MCF 10A (cell line): ENCODE results near the gene TMEM63A. TPM values are rescaled to one million over a fixed set of nuclear protein-coding genes. Genes with fewer than 3 reads are reported as not detected.

Experiments used
- BruUV-seq: library from RNA; stranded (reverse); fragments of 400-500 nt; replicated peaks from 2 replicates; lab custom pipeline; 2021; lab: Mats Ljungman, UMichigan
- CTCF ChIA-PET: fragments of 300-600 bp; sonication (Branson Sonifier 250); formaldehyde crosslinking; extraction: SDS; loops from one replicate; lab custom pipeline; 2021; ENCODE audit warnings: antibody characterized with exemption, inconsistent platforms; lab: Yijun Ruan, JAX
- POLR2A ChIA-PET: fragments of 300-600, 350-650 bp; sonication (Branson Sonifier 250); formaldehyde crosslinking; extraction: SDS; loops from one replicate; lab custom pipeline; 2020; ENCODE audit warnings: antibody characterized with exemption, inconsistent platforms; lab: Yijun Ruan, JAX
- DNase-seq: peaks from one replicate; pipeline ENCODE4 v3.0.0-alpha.2; 2018; ENCODE audit not compliant: unreplicated experiment
- H3K27ac Mint-ChIP-seq: one replicate; pipeline ENCODE4 v1.8.0; 2022; ENCODE audit warnings: mild to moderate bottlenecking, low read depth, mixed read lengths; ENCODE audit not compliant: unreplicated experiment
- H3K27me3 Mint-ChIP-seq: one replicate; pipeline ENCODE4 v1.8.0; 2022; ENCODE audit warnings: mixed read lengths; ENCODE audit not compliant: insufficient read depth, unreplicated experiment
- H3K36me3 Mint-ChIP-seq: one replicate; pipeline ENCODE4 v1.8.0; 2022; ENCODE audit warnings: mild to moderate bottlenecking, moderate library complexity, mixed read lengths; ENCODE audit not compliant: insufficient read depth, unreplicated experiment
- H3K4me1 Mint-ChIP-seq: one replicate; pipeline ENCODE4 v1.8.0; 2022; ENCODE audit warnings: mixed read lengths; ENCODE audit not compliant: insufficient read depth, unreplicated experiment
- H3K4me3 Mint-ChIP-seq: one replicate; pipeline ENCODE4 v1.8.0; 2022; ENCODE audit warnings: mild to moderate bottlenecking, moderate library complexity, mixed read lengths; ENCODE audit not compliant: unreplicated experiment
- H3K9me3 Mint-ChIP-seq: one replicate; pipeline ENCODE4 v1.8.0; 2022; ENCODE audit warnings: mixed read lengths; ENCODE audit not compliant: unreplicated experiment
- intact Hi-C: fragments of 100-400 bp; cut with micrococcal nuclease; formaldehyde crosslinking; loops from 2 replicates; pipeline ENCODE4 v1.14.1; 2022
- total RNA-seq: library from RNA; stranded (reverse); gene quantifications from 2 replicates; pipeline ENCODE4 v1.2.3, GENCODE V29; 2022
- TF ChIP-seq, protein P1 (sequence below): fragments of 200-600 bp; IDR thresholded peaks from one replicate; pipeline ENCODE4 v1.8.0; 2022; ENCODE audit warnings: antibody characterized with exemption, mild to moderate bottlenecking; ENCODE audit not compliant: unreplicated experiment

The TMEM63A gene
- total RNA-seq, 1 experiment from 2014 or later, result 52.1 TPM

DNA sequence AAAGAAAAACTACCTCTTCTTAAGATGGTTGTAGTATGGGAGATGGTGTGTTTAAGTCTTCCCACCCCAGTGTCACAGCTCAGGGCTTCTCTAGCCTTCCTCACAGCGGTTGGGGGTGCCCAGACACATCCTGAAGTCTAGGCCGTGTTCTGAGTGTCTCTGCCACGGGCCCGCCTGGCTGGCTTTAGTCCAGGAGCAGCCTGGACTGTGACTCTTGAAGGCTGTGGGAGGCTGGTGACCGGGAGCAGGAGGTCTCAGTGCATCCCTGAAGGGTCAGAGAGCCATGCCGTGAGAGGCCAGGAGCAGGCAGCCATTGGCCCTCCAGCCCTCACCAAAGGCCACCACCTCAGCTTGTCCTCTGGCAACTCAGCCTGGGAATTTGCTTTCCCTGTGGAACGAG, 67.8 kb downstream of the TMEM63A start:
- H3K27ac Mint-ChIP-seq, result no peak overlapping the region
- ChIA-PET CTCF (interaction anchor here (0.6 to 4.3 kb wide), 16 partner anchors 12 to 348 kb away, joined by 3 to 18 read pairs (median 4); partner anchors contain the start of gene SRP9), POLR2A (interaction anchor here (1.0 to 7.5 kb wide), 9 partner anchors 12 to 248 kb away, joined by 3 to 135 read pairs (median 6); partner anchors contain the start of genes PYCR2, SRP9 and TMEM63A)
- TF ChIP-seq, protein P1, sequence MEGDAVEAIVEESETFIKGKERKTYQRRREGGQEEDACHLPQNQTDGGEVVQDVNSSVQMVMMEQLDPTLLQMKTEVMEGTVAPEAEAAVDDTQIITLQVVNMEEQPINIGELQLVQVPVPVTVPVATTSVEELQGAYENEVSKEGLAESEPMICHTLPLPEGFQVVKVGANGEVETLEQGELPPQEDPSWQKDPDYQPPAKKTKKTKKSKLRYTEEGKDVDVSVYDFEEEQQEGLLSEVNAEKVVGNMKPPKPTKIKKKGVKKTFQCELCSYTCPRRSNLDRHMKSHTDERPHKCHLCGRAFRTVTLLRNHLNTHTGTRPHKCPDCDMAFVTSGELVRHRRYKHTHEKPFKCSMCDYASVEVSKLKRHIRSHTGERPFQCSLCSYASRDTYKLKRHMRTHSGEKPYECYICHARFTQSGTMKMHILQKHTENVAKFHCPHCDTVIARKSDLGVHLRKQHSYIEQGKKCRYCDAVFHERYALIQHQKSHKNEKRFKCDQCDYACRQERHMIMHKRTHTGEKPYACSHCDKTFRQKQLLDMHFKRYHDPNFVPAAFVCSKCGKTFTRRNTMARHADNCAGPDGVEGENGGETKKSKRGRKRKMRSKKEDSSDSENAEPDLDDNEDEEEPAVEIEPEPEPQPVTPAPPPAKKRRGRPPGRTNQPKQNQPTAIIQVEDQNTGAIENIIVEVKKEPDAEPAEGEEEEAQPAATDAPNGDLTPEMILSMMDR, result no peak
- peaks cover 15% of the 10 kb centered on the region for H3K36me3 Mint-ChIP-seq
- BruUV-seq, result no TSS peak
- intact Hi-C loops, result no loop called here
- H3K27me3 Mint-ChIP-seq, result no peaks in the 10 kb centered on the region
- H3K9me3 Mint-ChIP-seq, result no peaks in the 10 kb centered on the region
- H3K4me1 Mint-ChIP-seq, result peaks cover 48% of the 10 kb centered on the region
- H3K4me3 Mint-ChIP-seq, result no peak overlapping the region
- no peak for DNase-seq

DNA sequence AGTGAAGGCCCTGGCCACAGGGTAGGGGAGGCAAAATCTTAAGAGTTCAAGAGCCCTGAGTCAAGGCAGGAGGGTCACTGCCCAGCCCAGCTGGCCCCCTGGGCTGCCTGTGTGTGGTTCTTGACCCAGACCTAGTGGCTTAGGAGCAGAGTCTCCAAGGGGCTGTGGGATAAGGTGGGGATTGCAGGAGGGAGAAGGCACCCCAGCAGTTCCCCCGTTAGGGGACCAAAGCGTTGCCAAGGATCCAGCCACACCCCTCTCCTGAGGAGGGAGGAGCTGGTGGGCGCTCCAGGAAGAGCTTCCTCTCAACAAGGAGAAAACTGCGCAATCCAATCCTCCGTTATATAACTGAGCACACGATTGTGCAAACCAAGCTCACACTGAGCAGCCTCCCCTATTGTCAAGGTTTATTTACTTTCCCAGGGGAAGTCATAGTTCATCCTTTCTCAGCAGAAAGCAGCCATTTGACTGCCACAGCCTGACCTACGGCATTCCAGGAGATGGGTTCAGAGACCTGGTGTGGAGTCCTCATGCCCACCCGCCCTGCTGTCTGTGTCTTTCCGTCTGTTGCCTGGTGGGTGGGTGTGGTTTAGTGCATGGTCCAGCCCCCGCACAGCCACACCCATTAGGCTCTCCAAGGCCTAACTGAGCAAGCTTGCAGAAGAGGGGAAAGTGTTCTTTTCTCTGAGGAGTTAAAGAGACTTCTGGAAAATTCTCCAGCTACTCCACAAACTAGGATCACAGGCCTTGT, 68.8 kb downstream of the TMEM63A start:
- Mint-ChIP-seq H3K9me3 (no peaks in the 10 kb centered on the region), H3K4me3 (no peak overlapping the region), H3K27ac (no peak overlapping the region), H3K27me3 (no peaks in the 10 kb centered on the region), H3K4me1 (peaks cover 44% of the 10 kb centered on the region), H3K36me3 (peaks cover 12% of the 10 kb centered on the region)
- BruUV-seq, result no TSS peak
- DNase-seq, result peak; percentile 96
- TF ChIP-seq, protein P1, result no peak
- intact Hi-C loops, result no loop called here
- ChIA-PET POLR2A (interaction anchor here (0.5 to 7.5 kb wide), 21 partner anchors 10 to 656 kb away, joined by 3 to 135 read pairs (median 3); partner anchors contain the start of genes LBR, PYCR2, SRP9 and TMEM63A), CTCF (interaction anchor here (0.5 to 6.5 kb wide), 25 partner anchors 10 to 367 kb away, joined by 3 to 75 read pairs (median 5); partner anchors contain the start of genes SRP9 and TMEM63A)

DNA sequence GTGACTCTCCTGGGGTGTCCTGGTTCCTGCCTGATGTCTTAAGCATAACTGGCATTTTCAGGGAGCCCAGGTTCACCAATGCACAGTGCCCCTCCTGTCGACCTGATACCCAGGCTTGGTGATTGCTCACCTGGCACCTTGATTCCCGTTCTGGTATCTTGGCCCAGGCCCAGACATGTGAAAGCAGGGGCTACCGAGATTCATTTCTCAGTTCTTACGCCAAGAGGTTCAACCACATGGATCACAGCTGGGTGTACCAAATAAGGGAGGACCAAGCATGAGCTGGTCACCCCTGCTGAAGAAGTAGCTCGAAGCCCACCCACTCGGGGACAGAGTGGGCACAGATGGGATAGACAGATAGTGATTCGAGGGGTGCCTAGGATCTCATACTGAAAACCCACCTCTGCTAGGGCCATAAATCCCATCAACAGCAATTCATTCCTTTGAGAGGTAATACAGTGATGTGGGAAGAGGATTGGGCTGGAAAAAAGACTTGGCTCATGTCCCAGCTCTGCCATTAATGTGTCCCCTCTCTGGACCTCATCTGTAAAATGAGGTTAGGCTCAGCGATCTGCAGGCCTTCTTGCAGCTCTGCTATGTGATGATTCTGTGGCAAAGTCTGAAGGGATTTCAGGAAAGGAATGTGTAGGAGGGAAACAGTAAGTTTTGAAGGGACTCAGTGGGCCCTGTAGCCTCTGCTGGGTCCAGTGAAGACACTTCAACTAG, 69.5 kb downstream of the TMEM63A start:
- Mint-ChIP-seq H3K27ac (no peak overlapping the region), H3K4me3 (no peak overlapping the region), H3K4me1 (peaks cover 36% of the 10 kb centered on the region), H3K36me3 (peaks cover 12% of the 10 kb centered on the region), H3K27me3 (no peaks in the 10 kb centered on the region), H3K9me3 (no peaks in the 10 kb centered on the region)
- no TSS peak for BruUV-seq
- TF ChIP-seq, protein P1, result no peak
- ChIA-PET POLR2A (interaction anchor here (0.5 to 7.5 kb wide), 13 partner anchors 8 to 233 kb away, joined by 3 to 135 read pairs (median 6); partner anchors contain the start of genes PYCR2, SRP9 and TMEM63A), CTCF (interaction anchor here (0.6 to 6.5 kb wide), 26 partner anchors 8 to 367 kb away, joined by 3 to 75 read pairs (median 6); partner anchors contain the start of genes SRP9 and TMEM63A)
- DNase-seq, result no peak
- intact Hi-C loops, result no loop called here
